ENCODE data around the gene PYY. TPM values are rescaled to one million over a fixed set of nuclear protein-coding genes. Genes with fewer than 3 reads are reported as not detected.

Gene PYY
- total and polyA plus RNA-seq, 5 donors, result not detected

Other genes starting within 250 kb of the PYY start
- 1 to 10 TPM in 1 of 4 donors, under 1 TPM in 2, not detected in 1; 0.29 to 2.0 (median 0.34) TPM for gene SOST, start 195.1 kb downstream of the PYY start, total RNA-seq
- 1.6 TPM for gene SOST, start 195.1 kb downstream of the PYY start, polyA plus RNA-seq
- gene DUSP3, start 175.0 kb downstream of the PYY start, total RNA-seq, result 100 to 1,000 TPM; 144 to 180 (median 154) TPM
- gene DUSP3, start 175.0 kb downstream of the PYY start, polyA plus RNA-seq, result 137 TPM
- under 1 TPM in 1 of 4 donors, not detected in 3; 0.28 TPM for gene CFAP97D1, start 173.5 kb downstream of the PYY start, total RNA-seq
- gene CFAP97D1, start 173.5 kb downstream of the PYY start, polyA plus RNA-seq, result 0.02 TPM
- 10 to 100 TPM; 42.1 to 77.4 (median 61.5) TPM for gene MPP3, start 120.8 kb downstream of the PYY start, total RNA-seq
- 46.1 TPM for gene MPP3, start 120.8 kb downstream of the PYY start, polyA plus RNA-seq
- gene CD300LG, start 106.8 kb downstream of the PYY start, total RNA-seq, result 10 to 100 TPM in 3 of 4 donors, 1 to 10 TPM in 1; 3.8 to 29.2 (median 10.9) TPM
- 20.8 TPM for gene CD300LG, start 106.8 kb downstream of the PYY start, polyA plus RNA-seq
- gene MPP2, start 46.4 kb downstream of the PYY start, total RNA-seq, result 10 to 100 TPM in 3 of 4 donors, 1 to 10 TPM in 1; 8.7 to 20.7 (median 15.9) TPM
- 8.8 TPM for gene MPP2, start 46.4 kb downstream of the PYY start, polyA plus RNA-seq
- gene PPY, start 11.5 kb downstream of the PYY start, total RNA-seq, result not detected
- gene PPY, start 11.5 kb downstream of the PYY start, polyA plus RNA-seq, result not detected
- gene NAGS, start 50.7 kb upstream of the PYY start, total RNA-seq, result 1 to 10 TPM; 1.2 to 4.0 (median 2.3) TPM
- 1.8 TPM for gene NAGS, start 50.7 kb upstream of the PYY start, polyA plus RNA-seq
- gene TMEM101, start 61.0 kb upstream of the PYY start, total RNA-seq, result 10 to 100 TPM; 13.7 to 21.1 (median 19.3) TPM
- gene TMEM101, start 61.0 kb upstream of the PYY start, polyA plus RNA-seq, result 19.8 TPM
- 10 to 100 TPM; 44.5 to 54.9 (median 49.3) TPM for gene LSM12, start 112.7 kb upstream of the PYY start, total RNA-seq
- 35.0 TPM for gene LSM12, start 112.7 kb upstream of the PYY start, polyA plus RNA-seq
- 10 to 100 TPM; 31.9 to 46.9 (median 38.5) TPM for gene G6PC3, start 116.8 kb upstream of the PYY start, total RNA-seq
- gene G6PC3, start 116.8 kb upstream of the PYY start, polyA plus RNA-seq, result 71.4 TPM
- gene HDAC5, start 169.7 kb upstream of the PYY start, total RNA-seq, result 10 to 100 TPM; 47.9 to 89.2 (median 74.4) TPM
- 72.4 TPM for gene HDAC5, start 169.7 kb upstream of the PYY start, polyA plus RNA-seq
- 1 to 10 TPM in 1 of 4 donors, under 1 TPM in 3; 0.47 to 1.4 (median 0.76) TPM for gene HROB, start 188.0 kb upstream of the PYY start, total RNA-seq
- gene HROB, start 188.0 kb upstream of the PYY start, polyA plus RNA-seq, result 0.38 TPM
- gene ASB16, start 216.8 kb upstream of the PYY start, total RNA-seq, result 10 to 100 TPM in 2 of 4 donors, 1 to 10 TPM in 2; 5.3 to 11.3 (median 9.7) TPM
- 5.4 TPM for gene ASB16, start 216.8 kb upstream of the PYY start, polyA plus RNA-seq
- gene TMUB2, start 233.0 kb upstream of the PYY start, total RNA-seq, result 10 to 100 TPM; 23.5 to 27.6 (median 26.6) TPM
- gene TMUB2, start 233.0 kb upstream of the PYY start, polyA plus RNA-seq, result 26.3 TPM
- gene ATXN7L3, start 245.9 kb upstream of the PYY start, total RNA-seq, result 10 to 100 TPM; 37.5 to 52.7 (median 41.2) TPM
- 31.0 TPM for gene ATXN7L3, start 245.9 kb upstream of the PYY start, polyA plus RNA-seq

Measured in right cardiac atrium (tissue), 5 donors.